Motor neuron (in vitro differentiated cells): Measurements from ENCODE around the gene PON1. TPM values are rescaled to one million over a fixed set of nuclear protein-coding genes. Genes with fewer than 3 reads are reported as not detected.

Source experiments
- ATAC-seq, 8 experiments: fragments of 200-7000 bp; cut with Tn5 transposase; replicated peaks in 6 of 8; 2 replicates each; pipeline ENCODE4 v1.8.0; 2021; ENCODE audit warnings: mild to moderate bottlenecking in 8 of 8, moderate library complexity in 8 of 8
- H3K27ac ChIP-seq, 2 donors: fragments of 250-450 bp; sonication (Bioruptor Pico); 2 replicates each; pipeline ENCODE4 v1.9.0; 2021; ENCODE audit warnings: antibody characterized with exemption in 2 of 2, mild to moderate bottlenecking in 2 of 2, moderate library complexity in 1 of 2
- H3K4me1 ChIP-seq, 2 donors: fragments of 250-450 bp; sonication (Bioruptor Pico); replicated peaks in 1 of 2; 2 replicates each; pipeline ENCODE4 v1.6.1; 2021; ENCODE audit warnings: antibody characterized with exemption in 2 of 2, mild to moderate bottlenecking in 2 of 2, moderate library complexity in 1 of 2
- H3K4me3 ChIP-seq, 5 donors: fragments of 250-450 bp; sonication (Bioruptor Pico); 2 replicates each; pipeline ENCODE4 v1.9.0; 2021; ENCODE audit warnings: antibody characterized with exemption in 5 of 5, mild to moderate bottlenecking in 5 of 5, moderate library complexity in 4 of 5
- WGBS, 10 experiments: fragments of 450-650 bp; shearing (Covaris generic); methylation state at CpG; one replicate each; pipeline ENCODE4 v1.0.0; 2022; 5-methylcytosine and 5-hydroxymethylcytosine counted together
- in situ Hi-C, 9 experiments: fragments of 400-800 bp; cut with MboI; loops; one replicate each; pipeline ENCODE4 v1.15.0; 2021; ENCODE audit warnings: low sequenced_read_pairs in 9 of 9, low pct_unique_long_range_greater_than_20kb in 2 of 9; ENCODE audit not compliant: unreplicated experiment in 9 of 9
- total RNA-seq, 8 experiments: library from RNA; unstranded; fragments of 300-600 nt; gene quantifications; 2 replicates each; pipeline versions ENCODE4 v1.2.3 to v1.2.4, GENCODE V29; 2022

The PON1 gene
- total RNA-seq, 8 experiments from 2014 or later = 0.13 to 0.90 (median 0.33) TPM; not detected in 3

GRCh38 chr7:95311389-95311788 is 12.9 kb downstream of the PON1 start:
- WGBS, 10 experiments = 33 to 100% (median 90%) methylated on average over 1 to 2 of the region's 2 CpGs; no CpG with 5 or more reads in 2 of the 10 experiments
- in situ Hi-C loops = no loop called here
- no peak for ATAC-seq
- Histone ChIP-seq H3K4me1 (peaks cover 9 to 19% of the 10 kb centered on the region in 2 donors), H3K4me3 (no peak overlapping the region), H3K27ac (no peak overlapping the region)

- ATAC-seq = no peak
- Histone ChIP-seq H3K4me3 (no peak overlapping the region), H3K27ac (no peak overlapping the region), H3K4me1 (peaks cover 9 to 19% of the 10 kb centered on the region in 2 donors)
- in situ Hi-C loops = no loop called here
- WGBS, 10 experiments = 37 to 100% (median 92%) methylated on average over 1 to 2 of the region's 2 CpGs; no CpG with 5 or more reads in 1 of the 10 experiments
These were observed 14.4 kb downstream of the PON1 start for GRCh38 chr7:95309951-95310350.

GRCh38 chr7:95304990-95305389 is 19.3 kb downstream of the PON1 start:
- Histone ChIP-seq H3K4me1 (peaks cover 16 to 19% of the 10 kb centered on the region in 2 donors), H3K27ac (no peak overlapping the region), H3K4me3 (no peak overlapping the region)
- ATAC-seq = no peak
- 25 to 94% (median 71%) methylated on average over 2 to 7 of the region's 7 CpGs; no CpG with 5 or more reads in 2 of the 10 experiments for WGBS, 10 experiments
- in situ Hi-C loops = no loop called here

- Histone ChIP-seq H3K4me3 (no peak overlapping the region), H3K27ac (no peak overlapping the region), H3K4me1 (peaks cover 5 to 8% of the 10 kb centered on the region in 2 donors)
- in situ Hi-C loops = no loop called here
- WGBS, 10 experiments = 24 to 88% (median 61%) methylated on average over 1 to 7 of the region's 9 CpGs
- peak in 2 of 8 experiments; percentile 18 to 23 for ATAC-seq
These were observed 21.1 kb downstream of the PON1 start for GRCh38 chr7:95303013-95303905.

- H3K4me3 ChIP-seq = no peak overlapping the region
- no peak for ATAC-seq
- in situ Hi-C loops = no loop called here
- no peak overlapping the region for H3K27ac ChIP-seq
- peaks cover 0 to 3% of the 10 kb centered on the region in 2 donors for H3K4me1 ChIP-seq
- WGBS, 10 experiments = 33 to 100% (median 100%) methylated on average over 1 to 3 of the region's 3 CpGs; no CpG with 5 or more reads in 3 of the 10 experiments
These were observed 26.2 kb downstream of the PON1 start for GRCh38 chr7:95298091-95298490.

GRCh38 chr7:95297041-95297440 is 27.3 kb downstream of the PON1 start:
- no peak overlapping the region for H3K4me3 ChIP-seq
- ATAC-seq = no peak
- WGBS, 10 experiments = 13 to 100% (median 69%) methylated on average over 1 of the region's 1 CpG; no CpG with 5 or more reads in 2 of the 10 experiments
- H3K4me1 ChIP-seq = no peaks in the 10 kb centered on the region
- in situ Hi-C loops = no loop called here
- H3K27ac ChIP-seq = no peak overlapping the region

GRCh38 chr7:95296456-95296855 is 27.9 kb downstream of the PON1 start:
- ATAC-seq = no peak
- 44 to 94% (median 80%) methylated on average over 2 to 6 of the region's 6 CpGs for WGBS, 10 experiments
- H3K4me3 ChIP-seq = no peak overlapping the region
- H3K27ac ChIP-seq = no peak overlapping the region
- H3K4me1 ChIP-seq = no peaks in the 10 kb centered on the region
- in situ Hi-C loops = no loop called here

- H3K4me1 ChIP-seq = no peaks in the 10 kb centered on the region
- in situ Hi-C loops = no loop called here
- no peak overlapping the region for H3K4me3 ChIP-seq
- ATAC-seq = no peak
- no peak overlapping the region for H3K27ac ChIP-seq
These were observed 28.9 kb downstream of the PON1 start for GRCh38 chr7:95295397-95295796.

- Histone ChIP-seq H3K4me3 (no peak overlapping the region), H3K4me1 (peaks cover 0 to 12% of the 10 kb centered on the region in 2 donors), H3K27ac (no peak overlapping the region)
- in situ Hi-C loops = no loop called here
- 0 to 100% (median 85%) methylated on average over 1 to 7 of the region's 7 CpGs for WGBS, 10 experiments
- peak in 3 of 8 experiments; percentile 29 to 96 (median 83) for ATAC-seq
These were observed 34.0 kb downstream of the PON1 start for GRCh38 chr7:95290166-95290830.

- no peak overlapping the region for H3K4me3 ChIP-seq
- H3K4me1 ChIP-seq = peaks cover 0 to 16% of the 10 kb centered on the region in 2 donors
- in situ Hi-C loops = no loop called here
- 0 to 100% (median 65%) methylated on average over 1 to 2 of the region's 2 CpGs; no CpG with 5 or more reads in 2 of the 10 experiments for WGBS, 10 experiments
- ATAC-seq = peak in 2 of 8 experiments; percentile 68 to 84
- no peak overlapping the region for H3K27ac ChIP-seq
These were observed 38.2 kb downstream of the PON1 start for GRCh38 chr7:95286096-95286495.

GRCh38 chr7:95279417-95279816 is 44.9 kb downstream of the PON1 start:
- Histone ChIP-seq H3K27ac (no peak overlapping the region), H3K4me1 (no peaks in the 10 kb centered on the region), H3K4me3 (no peak overlapping the region)
- ATAC-seq = no peak
- WGBS, 10 experiments = 0 to 90% (median 50%) methylated on average over 1 to 2 of the region's 2 CpGs; no CpG with 5 or more reads in 1 of the 10 experiments
- in situ Hi-C loops = no loop called here

- in situ Hi-C loops = no loop called here
- Histone ChIP-seq H3K27ac (no peak overlapping the region), H3K4me3 (no peak overlapping the region), H3K4me1 (no peaks in the 10 kb centered on the region)
- 17 to 100% (median 67%) methylated on average over 1 to 2 of the region's 2 CpGs; no CpG with 5 or more reads in 3 of the 10 experiments for WGBS, 10 experiments
- no peak for ATAC-seq
These were observed 48.2 kb downstream of the PON1 start for GRCh38 chr7:95276114-95276513.

GRCh38 chr7:95269640-95270039 is 54.7 kb downstream of the PON1 start:
- Histone ChIP-seq H3K4me1 (no peaks in the 10 kb centered on the region), H3K4me3 (no peak overlapping the region), H3K27ac (no peak overlapping the region)
- no peak for ATAC-seq
- 13 to 97% (median 86%) methylated on average over 2 to 5 of the region's 5 CpGs; no CpG with 5 or more reads in 1 of the 10 experiments for whole genome bisulfite sequencing, 10 experiments
- in situ Hi-C loops = no loop called here
